ENCODE measurements around the gene HRH4.

Gene HRH4

GRCh38 chr18:24460388-24460787 lies at the start of gene HRH4:
Gene HRH4 (plus strand): TSS chr18:24460637. CDS start chr18:24460729, 92 bp downstream.
- no peak for DNase-seq

GRCh38 chr18:24413148-24413547 lies 47.3 kb upstream of the HRH4 start:
- peak in 3 of 14 donors; percentile 3 to 20 (median 4) for DNase-seq

GRCh38 chr18:24414349-24415003 lies 46.0 kb upstream of the HRH4 start:
- DNase-seq, result no peak

GRCh38 chr18:24417480-24417879 lies 43.0 kb upstream of the HRH4 start:
- no peak for DNase-seq

- DNase-seq, result no peak
Observed at GRCh38 chr18:24420551-24420950, 39.9 kb upstream of the HRH4 start.

- DNase-seq, result no peak
Observed at GRCh38 chr18:24421831-24422230, 38.6 kb upstream of the HRH4 start.

- no peak for DNase-seq
Observed at GRCh38 chr18:24426073-24426397, 34.4 kb upstream of the HRH4 start.

- peak; percentile 0 to 87 (median 66) for DNase-seq
Observed at GRCh38 chr18:24426398-24427294, 33.8 kb upstream of the HRH4 start, which contains the start of gene IMPACT. Gene IMPACT (plus strand): TSS chr18:24426670. CDS start chr18:24426757, 87 bp downstream.

- DNase-seq, result no peak
Observed at GRCh38 chr18:24427484-24427883, 33.0 kb upstream of the HRH4 start.

GRCh38 chr18:24428709-24429108 lies 31.7 kb upstream of the HRH4 start:
- no peak for DNase-seq

GRCh38 chr18:24429188-24429587 lies 31.2 kb upstream of the HRH4 start:
- no peak for DNase-seq

GRCh38 chr18:24432618-24433017 lies 27.8 kb upstream of the HRH4 start:
- DNase-seq, result no peak

- DNase-seq, result no peak
Observed at GRCh38 chr18:24436939-24437338, 23.5 kb upstream of the HRH4 start.

- no peak for DNase-seq
Observed at GRCh38 chr18:24443870-24444269, 16.6 kb upstream of the HRH4 start.

GRCh38 chr18:24446453-24446852 lies 14.0 kb upstream of the HRH4 start:
- DNase-seq, result no peak

- no peak for DNase-seq
Observed at GRCh38 chr18:24446953-24447538, 13.4 kb upstream of the HRH4 start.

GRCh38 chr18:24447961-24448360 lies 12.5 kb upstream of the HRH4 start:
- no peak for DNase-seq

- DNase-seq, result no peak
Observed at GRCh38 chr18:24456549-24456948, 3.9 kb upstream of the HRH4 start.

GRCh38 chr18:24459772-24460171 lies 665 bp upstream of the HRH4 start:
- DNase-seq, result no peak

- DNase-seq, result no peak
Observed at GRCh38 chr18:24461996-24462395, 1.6 kb downstream of the HRH4 start.

GRCh38 chr18:24462838-24463775 lies 2.7 kb downstream of the HRH4 start:
- DNase-seq, result peak in 1 of 14 donors; percentile 25

- DNase-seq, result no peak
Observed at GRCh38 chr18:24465486-24465885, 5.0 kb downstream of the HRH4 start.

Data from C1 segment of cervical spinal cord (tissue), 14 donors.